8988T (cell line): Measurements from ENCODE around the gene DELE1.
A peak's percentile ranks its signal among the peaks of the same experiment; 100 is the strongest.

ENCODE experiments used
- DNase-seq: peaks from one replicate; pipeline ENCODE4 v3.0.0; 2011

DELE1 gene, protein sequence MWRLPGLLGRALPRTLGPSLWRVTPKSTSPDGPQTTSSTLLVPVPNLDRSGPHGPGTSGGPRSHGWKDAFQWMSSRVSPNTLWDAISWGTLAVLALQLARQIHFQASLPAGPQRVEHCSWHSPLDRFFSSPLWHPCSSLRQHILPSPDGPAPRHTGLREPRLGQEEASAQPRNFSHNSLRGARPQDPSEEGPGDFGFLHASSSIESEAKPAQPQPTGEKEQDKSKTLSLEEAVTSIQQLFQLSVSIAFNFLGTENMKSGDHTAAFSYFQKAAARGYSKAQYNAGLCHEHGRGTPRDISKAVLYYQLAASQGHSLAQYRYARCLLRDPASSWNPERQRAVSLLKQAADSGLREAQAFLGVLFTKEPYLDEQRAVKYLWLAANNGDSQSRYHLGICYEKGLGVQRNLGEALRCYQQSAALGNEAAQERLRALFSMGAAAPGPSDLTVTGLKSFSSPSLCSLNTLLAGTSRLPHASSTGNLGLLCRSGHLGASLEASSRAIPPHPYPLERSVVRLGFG

DNA sequence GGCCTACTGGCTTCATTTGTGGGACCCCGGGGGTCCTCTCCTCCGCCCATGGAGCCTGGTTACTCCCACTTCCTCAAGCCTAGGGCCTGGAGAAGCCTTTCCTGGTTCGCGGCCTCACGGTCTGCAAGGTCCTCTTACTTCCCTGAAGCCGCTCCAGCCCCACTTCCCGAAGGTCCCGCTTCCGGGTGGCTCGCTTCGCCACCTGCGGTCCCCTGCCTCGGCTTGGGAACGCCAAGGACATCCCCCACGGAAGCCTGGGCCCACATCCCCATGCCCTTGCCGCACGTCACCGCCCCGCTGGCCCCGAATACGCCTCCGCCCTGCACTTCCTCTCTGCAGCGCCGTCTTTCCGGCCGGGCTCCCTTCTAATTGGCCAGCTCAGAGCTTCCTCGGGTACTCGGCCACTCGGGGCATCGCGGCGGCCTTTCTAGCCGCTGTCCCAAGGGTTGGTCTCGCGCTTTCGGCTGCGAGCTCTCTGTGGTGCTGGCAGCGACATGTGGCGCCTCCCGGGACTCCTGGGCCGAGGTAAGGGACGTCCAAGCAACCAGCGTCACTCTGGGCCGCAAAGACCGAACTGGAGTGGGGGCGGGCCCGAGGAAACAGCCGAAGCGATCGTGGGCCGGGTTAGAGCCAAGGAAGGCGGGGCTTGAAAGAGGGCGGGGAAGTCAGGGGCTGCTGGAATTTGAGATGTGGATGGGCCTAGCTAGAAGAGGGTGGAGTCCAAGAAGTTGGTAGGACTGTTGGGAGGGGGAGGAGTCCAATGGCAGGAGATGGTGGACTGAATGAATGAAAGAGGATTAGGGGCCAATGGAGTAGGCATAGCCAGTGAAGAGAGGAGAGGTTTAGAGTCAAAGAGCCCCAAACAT is at the start of gene DELE1:
DELE1 (plus strand) TSS at position 424 of the 866 bp plus-strand sequence; CDS start at position 495, 71 bp downstream.
- peak; percentile 85 for DNase-seq

DNA sequence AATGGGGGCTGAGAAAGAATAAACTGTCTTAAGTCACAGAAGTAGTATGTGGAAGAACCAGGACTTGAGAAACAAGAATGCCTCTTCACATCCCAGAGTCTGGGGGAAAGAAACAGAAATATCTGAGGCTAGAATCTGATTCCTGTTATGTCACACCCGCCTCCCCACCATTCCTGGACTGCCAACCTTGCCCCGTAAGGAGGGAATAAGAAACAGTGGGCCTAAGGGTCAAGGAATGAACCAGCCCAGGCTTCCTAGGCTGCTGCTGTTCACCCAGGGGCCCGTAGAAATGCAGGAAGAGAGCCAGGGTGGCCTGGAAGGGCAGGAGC is 49.8 kb upstream of the DELE1 start:
- no peak for DNase-seq

DNA sequence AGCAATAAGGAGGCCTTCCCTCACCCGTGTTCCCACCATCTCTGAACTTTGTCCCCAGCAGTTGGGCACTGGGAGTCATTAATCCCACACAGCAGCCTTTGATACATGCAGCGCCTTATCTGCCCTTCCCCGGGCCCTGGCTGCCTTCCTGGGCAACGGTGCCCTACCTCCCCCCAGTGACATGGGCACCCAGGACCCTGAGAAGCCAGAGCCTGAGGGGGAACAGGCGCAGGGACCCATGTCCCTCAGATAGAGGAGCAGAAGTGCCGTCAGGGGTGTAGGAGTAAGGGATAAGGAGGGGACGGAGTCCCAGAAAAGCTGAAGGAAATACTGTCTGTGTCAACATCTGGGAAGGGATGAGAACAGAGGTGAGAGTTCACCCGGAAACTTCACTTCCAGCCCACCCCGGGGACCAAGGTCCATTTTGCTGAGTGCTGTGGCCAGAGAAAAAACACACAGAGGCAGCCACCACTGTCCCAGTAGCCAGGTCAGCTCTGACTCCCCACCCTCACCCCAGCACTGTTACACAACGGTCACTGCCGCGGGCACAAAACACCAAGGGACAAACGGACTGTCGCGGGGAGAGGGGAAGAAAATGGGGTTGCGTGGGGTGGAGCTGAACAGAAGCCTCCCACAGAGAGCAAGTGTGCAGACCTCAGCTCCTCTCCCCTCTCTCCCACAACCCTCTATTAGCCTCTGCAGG is 49.3 kb upstream of the DELE1 start:
- DNase-seq: peak; percentile 10

DNA sequence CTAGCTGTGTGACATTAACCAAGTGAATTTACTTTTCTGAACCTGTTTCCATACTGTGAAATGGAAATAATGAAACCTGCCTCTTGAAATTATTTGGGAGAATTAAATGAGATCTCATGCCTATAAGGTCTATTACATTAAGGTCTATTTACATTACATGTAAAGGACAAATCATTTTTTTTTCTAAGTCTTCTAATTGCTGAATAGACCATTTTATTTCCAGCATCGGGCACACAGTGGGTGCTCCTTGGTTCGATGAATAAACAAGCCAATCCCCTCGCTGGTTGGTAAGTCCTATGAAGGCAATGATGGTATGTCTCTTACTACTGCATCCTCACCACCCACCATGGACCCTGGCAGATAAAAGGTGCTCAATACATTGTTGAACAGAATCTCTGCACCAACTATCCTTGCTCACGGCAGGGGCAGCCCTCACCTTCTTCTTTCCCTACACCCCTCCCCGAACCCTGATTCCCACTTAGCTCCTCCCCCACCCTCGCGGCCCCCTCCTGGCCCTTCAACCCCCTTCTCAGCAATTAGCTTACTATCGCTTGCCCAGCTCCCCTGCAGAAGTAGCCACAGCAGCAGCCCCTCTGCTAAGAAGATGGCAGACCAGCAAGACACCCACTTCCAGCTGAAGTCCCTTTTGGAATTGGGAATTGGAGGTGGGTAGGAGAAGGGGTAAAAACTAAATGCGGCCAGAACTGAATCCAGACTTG is 48.5 kb upstream of the DELE1 start:
- peak; percentile 2 for DNase-seq

DNA sequence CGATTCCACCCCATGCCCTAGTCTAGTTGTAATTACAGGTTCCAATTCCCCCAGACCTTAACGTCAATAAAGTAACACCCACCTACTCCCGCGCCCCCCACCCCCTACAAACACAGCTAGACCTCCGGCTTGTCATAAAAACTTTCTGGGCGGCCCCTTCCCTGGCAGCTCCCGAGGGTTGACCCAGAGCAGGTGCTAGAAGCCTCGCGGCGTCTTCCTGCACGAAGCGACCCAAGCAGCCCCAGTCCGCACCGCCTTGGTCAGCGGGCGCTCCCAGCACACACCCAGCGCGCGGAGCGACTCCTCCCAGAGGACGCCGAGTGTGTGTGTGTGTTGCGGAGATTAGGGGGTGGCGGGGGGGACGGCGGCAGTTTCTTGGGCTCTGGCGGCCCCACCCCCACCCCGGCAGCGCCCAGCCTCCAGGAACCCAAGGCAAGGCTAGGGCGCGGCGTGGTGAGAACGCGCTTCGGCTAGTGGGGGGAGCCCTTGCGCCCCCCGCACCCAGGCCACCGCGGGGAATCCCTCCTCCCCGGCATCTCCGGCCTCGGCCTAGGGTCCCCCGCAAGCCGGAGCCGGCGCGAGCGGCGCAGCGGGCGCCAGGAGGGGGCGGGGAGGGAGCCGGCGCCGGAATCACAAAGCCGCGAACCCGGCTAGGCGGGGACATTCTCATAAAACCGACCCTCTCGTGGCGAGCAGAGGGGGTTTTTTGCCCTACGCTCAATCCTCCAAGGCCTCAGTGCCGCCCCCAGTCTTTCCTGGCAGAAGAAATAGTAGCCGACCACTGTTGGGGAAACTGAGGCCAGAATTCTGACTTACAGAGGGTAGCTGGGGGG is 47.7 kb upstream of the DELE1 start:
- no peak for DNase-seq

DNA sequence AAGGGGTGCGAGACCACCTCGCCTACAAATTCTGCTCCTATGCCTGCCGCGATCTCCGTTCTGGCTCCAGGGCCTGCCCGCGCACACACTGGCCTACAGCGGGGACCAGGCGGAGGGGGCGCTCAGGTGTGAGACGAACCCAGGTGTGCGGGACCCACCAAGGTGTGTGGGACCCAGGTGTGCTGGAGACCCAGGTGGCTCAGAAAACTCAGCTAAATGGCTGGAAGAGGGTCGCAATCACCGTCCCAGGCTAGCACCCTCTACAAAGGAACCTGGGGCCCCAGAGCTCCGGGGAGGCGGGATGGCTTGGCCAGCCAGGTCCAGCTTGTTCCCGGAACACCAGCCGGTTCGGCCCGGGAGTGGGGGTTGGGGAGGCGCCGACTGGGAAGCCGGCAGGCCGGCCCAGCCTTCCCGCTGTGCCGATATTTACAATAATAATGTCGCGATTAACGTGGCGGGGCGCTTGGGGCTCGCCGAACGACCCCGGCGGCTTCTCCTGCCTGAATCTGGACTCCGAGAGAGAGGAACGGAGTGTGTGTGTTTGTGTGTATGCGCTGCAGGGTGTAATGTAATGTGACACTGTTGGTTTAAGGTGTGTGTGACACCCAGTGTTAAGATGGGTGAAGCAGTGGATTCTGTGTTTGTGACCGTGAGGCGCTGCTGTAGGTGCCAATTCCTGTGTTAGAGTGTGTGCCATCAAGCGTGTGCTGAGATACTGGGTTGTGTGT is 46.9 kb upstream of the DELE1 start:
- no peak for DNase-seq

DNA sequence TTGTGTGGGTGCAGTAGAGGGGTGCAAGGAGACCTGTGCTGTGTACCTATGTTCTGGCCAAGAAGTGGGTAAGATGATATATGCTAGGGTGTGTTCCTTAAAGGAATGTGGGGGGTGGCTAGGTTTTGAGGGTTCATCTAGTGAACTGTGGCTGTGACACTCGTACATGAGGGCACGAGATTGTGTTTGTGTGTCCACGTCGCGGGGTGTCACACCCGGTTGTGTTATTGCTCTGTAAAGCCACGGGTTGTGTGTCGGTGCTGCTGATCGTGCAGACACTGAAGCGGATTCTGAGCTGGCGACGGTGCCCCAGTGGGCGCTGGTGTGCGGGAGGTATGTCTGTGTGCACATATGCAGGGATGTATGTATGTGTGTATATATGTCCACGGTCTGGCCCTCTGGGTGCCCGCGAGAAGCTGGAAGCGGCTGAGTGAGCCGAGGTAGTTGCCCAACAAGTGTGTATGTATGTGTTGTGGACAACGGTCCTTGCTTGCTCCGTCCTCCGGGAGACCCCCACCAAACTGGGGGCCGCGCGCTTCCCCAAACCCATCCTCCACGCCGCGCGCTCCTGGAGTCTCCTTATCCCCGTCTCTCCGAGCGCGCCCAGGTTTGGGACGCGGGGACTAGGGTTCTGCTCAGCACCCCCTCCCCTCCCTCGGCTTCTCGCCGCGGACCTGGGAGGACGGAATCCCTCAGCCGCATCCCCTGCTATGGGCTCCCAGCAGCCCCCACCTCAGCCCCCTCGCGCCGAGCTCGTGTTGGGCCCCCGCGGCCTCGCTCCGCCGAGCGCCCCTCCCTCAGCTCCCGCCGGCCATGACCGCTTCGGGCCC is 46.1 kb upstream of the DELE1 start:
- peak; percentile 18 for DNase-seq

DNA sequence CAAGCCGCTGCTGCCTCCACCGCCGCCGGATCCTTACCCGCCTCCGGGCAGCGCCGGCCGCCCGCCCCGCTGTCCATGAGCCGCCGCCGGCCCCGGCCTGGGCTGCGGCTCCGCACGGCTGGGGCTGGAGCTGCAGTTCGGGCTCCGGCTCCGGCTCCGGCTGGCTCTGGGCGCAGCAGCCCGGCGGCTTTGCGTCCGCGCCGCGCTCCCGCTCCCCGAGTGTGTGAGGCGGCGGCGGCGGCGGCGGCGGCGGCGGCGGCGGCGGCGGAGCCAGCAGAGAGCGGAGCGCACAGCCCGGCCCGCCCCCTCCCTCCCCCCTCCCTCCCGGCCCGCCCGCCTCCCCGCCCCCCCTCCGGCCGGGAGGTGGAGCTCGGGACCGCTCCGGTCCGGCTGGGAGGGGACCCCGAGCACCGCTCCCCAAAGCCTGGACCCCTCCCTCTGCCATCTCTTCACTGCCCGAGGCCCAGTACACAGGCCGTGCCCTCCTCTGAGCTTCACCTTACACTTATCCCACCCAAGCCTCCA is 45.4 kb upstream of the DELE1 start, which contains the start of gene PCDH1:
PCDH1 (minus strand) TSS at position 225 of the 525 bp plus-strand sequence; CDS start at position 77, 148 bp downstream.
- DNase-seq: peak; percentile 33

DNA sequence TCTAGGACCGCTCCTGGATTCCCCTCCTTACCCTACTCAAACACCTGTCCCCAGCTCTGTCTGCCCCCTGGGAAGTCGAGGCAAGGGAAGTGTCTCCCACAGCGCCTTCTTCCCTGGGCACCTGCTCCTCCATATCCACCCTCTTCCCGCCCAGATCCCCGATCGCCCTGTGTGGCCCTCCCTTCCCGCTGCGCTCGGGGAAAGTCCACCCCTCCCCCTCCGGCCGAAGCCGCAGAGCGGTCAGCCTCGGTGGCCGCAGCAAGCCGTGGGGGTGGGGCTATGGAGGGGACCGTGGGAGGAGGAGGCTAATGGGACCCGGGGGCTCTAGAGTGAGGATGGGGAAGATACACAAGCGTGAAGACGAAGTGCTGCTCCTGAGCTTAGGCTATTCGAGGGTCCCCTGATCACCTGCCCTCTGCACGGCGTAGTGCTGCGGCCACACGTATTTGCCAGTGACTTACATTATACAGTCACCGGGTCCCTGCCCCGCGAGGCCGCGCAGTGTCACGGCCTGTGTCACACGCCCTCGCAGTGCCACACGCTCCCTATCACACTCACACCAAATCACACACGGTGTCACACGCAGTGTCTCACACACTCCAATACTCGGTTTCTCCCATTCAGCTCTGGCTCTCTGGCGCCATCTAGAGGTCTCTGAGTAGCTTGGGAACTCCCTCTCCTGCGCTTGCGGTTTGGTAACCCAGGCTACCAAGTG is 44.8 kb upstream of the DELE1 start:
- DNase-seq: no peak

DNA sequence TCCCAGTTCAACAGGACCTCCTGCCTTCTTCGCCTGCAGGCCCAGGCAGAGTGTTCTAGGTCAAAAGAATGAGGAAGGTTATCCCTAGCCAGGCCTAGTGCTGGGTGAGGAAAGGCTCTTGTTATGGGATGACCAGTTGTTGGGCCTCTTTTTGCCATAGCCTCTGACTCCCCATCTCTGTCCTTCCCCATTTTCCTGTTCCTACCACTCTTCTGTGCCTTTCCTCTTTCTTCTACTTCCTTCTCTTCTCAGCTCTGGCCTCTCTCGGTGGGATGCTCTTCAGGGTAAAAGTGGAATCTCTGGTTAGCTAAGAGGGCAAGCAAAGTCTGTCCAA is 44.3 kb upstream of the DELE1 start:
- DNase-seq: no peak

DNA sequence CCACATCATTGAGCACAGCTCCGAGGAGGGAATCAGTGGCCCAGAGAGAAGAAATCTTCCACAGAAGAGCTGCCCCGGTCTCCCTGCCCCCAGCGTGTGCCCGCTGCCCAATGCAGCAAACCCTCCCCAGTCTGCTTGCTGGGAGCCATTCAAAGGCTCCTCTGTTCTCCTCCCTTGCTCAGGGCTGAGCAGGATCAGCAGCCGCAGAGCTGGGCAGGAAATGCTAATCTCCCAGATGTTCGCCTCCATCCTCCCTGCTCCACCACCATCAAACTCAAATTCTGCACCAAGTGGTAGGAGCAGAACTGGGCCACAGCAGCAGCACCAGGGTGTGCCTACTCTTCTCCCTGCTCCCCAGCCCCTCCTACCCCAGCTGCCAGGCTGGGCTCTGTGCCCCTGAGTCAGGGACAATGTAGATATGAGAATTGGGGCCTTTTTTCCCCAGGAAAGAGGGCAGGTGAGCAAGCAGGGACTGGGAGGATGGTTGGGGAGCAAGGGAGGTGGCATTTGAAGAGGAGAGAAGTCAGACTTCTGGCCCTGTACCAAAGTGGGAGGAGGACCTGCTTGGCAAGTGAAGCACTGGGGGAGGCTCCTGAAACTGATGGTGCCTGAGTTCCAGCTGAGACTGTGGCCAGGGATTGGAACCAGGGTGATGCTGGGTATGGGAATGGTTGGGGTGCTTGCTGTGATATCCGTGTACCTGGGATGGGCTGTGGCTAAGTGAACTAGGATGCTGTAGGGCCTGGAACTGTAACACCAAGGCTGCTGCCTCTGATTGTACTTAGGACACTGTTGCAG is 43.5 kb upstream of the DELE1 start:
- DNase-seq: no peak

DNA sequence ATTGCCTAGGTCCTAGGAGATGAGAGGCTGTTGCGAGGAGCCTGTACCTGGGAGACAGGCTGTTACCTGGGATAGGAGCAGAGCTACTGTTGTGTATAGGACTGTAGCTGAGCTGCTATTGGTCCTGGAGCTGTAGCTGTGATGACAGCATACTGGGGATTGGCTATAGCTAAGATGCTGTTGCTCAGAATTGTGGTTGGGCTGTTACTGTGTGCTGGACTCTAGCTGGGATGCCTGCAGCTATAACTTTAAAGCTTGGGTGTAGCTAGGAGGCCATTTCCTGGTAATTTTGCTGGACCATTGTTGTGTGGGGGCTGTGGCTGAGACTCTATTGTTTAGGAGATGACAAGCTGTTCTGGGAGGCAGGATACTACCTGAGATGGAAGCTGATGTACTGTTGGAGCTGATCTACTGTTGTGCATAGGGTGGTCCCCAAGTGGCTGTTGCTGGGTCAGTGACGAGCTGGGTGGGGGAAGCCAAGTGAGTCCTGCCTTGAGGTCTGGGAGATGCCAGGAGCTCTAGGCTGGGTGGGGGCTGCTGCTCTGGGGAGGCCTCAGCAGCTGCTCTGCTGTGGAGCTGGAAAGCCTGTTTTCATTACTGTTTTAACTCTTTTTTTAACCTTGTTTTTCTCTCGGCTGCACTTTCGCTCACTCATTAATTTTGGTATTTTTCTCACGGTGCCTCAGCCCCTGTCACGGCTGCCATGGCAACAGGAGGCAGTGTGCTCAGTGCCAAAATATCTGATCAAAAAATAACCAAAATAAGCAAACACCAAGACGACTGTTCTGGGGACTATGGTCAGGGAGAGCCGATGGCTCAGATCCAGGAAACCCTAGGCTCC is 42.5 kb upstream of the DELE1 start:
- DNase-seq: no peak

DNA sequence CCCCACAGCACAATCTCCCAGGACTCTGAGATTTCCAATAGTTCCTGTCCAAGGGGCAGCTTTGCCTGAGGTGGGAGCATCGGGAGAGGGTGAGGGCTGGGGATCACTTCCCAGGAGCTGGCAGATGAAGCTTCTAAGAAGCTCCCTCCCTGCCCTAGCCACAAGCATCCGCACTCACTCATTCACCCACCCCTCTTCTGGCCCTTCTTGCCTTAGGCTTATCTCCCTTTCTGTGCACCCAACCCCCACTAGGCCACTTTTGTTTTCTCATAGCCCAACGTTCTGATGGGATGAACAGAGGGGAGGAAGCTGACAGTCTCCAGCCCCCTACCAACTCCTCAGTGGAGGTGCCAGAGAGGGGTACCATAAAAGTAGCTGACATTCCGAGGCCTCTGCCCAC is 41.8 kb upstream of the DELE1 start:
- DNase-seq: no peak

DNA sequence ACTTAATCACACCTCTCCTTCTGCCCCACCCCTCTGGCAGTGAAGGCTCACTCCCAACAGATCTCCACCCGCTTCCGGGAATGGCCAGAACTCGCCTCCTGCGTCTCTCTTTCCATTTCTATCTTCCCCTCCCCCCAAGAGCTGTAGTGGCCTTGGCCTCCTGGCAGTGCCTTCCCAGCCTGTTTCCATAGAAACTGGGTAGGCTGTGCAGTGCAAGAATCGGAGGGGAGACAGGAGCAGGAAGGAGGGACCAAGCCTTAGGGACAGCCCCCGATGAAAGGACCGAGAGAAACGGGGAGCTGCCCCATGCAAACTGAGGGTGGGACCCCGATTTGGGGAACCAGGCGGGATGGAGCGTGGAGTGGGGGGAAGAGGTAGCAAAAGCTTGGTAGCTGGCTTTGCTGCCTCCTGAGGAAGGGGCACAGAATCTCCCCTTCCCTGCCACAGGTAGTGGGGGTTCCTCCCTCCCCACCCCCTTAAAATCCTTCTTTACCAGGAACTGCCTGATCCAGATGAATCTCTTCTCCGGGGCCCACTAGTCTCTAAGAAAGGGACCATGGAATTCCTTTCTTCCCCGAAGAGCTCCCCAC is 41.0 kb upstream of the DELE1 start:
- no peak for DNase-seq

DNA sequence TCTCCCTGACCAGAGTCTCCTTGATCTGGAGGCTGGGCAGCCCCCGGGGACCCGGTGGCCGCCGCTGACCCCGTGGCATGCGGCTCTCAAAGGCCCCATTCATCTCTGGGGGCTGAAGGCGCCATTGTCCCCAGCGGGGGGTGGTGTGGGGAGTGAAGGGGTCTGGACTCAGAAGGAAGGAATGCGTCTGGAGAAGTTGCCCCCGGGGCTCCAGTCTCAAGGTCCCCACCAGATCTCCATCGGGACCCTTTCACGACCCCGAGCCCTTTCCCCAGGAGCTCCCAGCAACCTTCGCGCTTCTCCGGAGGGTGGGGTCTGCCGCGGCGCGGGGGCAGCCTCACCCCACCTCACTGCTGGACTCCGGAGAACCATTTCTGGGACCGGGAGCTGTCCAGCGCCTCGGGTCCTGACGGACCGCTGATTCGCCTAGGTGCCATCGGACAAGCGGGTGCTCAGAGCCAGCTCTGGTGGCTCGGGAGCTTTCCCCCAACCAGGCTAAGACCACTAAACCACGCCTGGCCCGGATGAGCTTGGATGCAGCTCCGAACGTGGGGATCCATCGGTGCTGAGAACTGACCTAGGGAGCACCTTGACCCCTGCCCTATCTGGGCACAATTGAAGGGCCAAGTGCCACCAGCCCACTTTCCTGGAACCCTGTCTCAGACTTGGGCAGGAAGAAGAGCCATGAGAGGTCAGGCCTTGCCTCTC is 40.3 kb upstream of the DELE1 start:
- no peak for DNase-seq

DNA sequence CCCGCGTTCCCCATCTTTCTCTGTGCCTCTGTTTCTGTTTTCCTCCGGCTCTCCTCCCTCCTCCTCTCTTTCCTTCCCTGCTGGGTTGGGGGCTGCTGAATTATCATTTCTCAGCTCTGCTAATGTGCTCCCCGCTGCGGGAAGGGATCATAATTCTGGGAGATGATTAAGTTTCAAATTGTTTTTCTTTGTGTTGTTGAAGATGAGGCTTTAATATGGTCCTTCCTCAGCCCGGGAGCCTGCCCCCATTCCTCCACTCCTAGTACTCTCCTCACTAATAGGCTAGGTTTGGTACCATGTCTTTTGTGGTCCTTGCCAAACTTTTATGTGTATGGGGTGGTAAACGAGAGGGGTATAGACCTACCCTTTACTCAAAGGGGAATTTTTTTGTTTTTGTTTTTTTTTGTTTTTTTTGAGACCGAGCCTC is 39.8 kb upstream of the DELE1 start:
- no peak for DNase-seq
